IPS-20b (cell line): Measurements from ENCODE around the gene DIPK1A.

Experiments used
- H3K27ac ChIP-seq: one replicate; pipeline ENCODE4 v1.5.1; 2013; ENCODE audit warnings: low read length
- H3K27me3 ChIP-seq: 2 replicates; pipeline ENCODE4 v1.6.1; 2013; ENCODE audit warnings: mild to moderate bottlenecking, low read length, inconsistent platforms; ENCODE audit not compliant: insufficient read depth
- H3K36me3 ChIP-seq: 2 replicates; pipeline ENCODE4 v1.6.1; 2013; ENCODE audit warnings: low read depth, mild to moderate bottlenecking, inconsistent platforms, low read length, moderate library complexity; ENCODE audit not compliant: insufficient read depth
- H3K4me1 ChIP-seq: 2 replicates; pipeline ENCODE4 v1.6.1; 2013; ENCODE audit warnings: mild to moderate bottlenecking, control low read depth, inconsistent platforms, low read length, moderate library complexity; ENCODE audit not compliant: insufficient read depth
- H3K4me3 ChIP-seq: 2 replicates; pipeline ENCODE4 v1.5.1; 2013; ENCODE audit warnings: mild to moderate bottlenecking, low read length, inconsistent platforms
- H3K9ac ChIP-seq: 2 replicates; pipeline ENCODE4 v1.6.1; 2013; ENCODE audit warnings: low read depth, mild to moderate bottlenecking, inconsistent platforms, low read length, moderate library complexity
- H3K9me3 ChIP-seq: 2 replicates; pipeline ENCODE4 v1.6.1; 2013; ENCODE audit warnings: mild to moderate bottlenecking, low read depth, low read length, inconsistent platforms; ENCODE audit not compliant: insufficient read depth

DIPK1A gene

GRCh38 chr1:92826792-92827191, 134.5 kb downstream of the DIPK1A start:
- H3K27me3 ChIP-seq, result no peaks in the 10 kb centered on the region
- no peak overlapping the region for H3K4me3 ChIP-seq
- H3K9ac ChIP-seq, result no peak overlapping the region
- no peaks in the 10 kb centered on the region for H3K9me3 ChIP-seq
- no peak overlapping the region for H3K27ac ChIP-seq
- no peaks in the 10 kb centered on the region for H3K36me3 ChIP-seq
- no peaks in the 10 kb centered on the region; the same call in 1 of the 2 replicates for H3K4me1 ChIP-seq

DNA sequence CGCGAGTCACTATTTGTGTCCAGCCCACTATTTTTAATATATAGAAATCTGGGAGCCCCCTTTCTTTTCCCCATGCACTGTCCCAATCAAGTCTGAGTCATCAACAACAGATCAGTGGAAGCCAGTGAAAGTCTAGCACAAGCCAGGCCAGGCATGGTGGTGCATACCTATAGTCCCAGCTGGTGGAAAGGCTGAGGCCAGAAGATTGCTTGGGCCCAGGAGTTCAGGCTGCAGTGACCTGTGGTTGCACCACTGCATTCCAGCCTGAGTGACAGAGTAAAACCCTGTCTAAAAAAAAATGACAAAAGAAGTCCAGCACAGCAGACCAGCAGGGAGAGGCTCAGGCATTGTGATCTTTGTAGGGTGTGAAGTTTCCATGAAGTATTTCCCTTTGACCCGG, 138.4 kb downstream of the DIPK1A start:
- no peak overlapping the region for H3K4me3 ChIP-seq
- H3K9me3 ChIP-seq, result no peaks in the 10 kb centered on the region

DNA sequence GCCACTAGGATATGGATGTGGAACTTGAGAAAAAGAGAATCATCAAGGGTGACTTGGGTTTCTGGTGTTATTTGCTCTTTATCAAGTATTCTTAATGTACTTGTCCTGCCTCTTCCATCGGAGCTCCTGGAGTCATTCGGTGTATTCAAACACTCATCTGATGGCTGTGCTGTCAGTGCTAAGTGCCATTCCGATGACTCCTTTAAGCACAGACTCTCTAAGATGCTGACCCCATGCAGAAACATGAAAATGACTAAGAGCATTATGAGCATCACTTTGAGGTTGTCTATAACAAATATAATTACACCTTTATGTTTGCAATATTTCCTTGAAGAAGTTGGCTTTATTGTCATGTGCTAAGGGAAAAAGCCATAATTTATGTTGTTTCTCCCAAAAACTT, 140.7 kb downstream of the DIPK1A start:
- Histone ChIP-seq H3K9me3 (no peaks in the 10 kb centered on the region), H3K36me3 (no peaks in the 10 kb centered on the region), H3K4me3 (no peak overlapping the region), H3K27ac (no peak overlapping the region), H3K4me1 (no peaks in the 10 kb centered on the region), H3K9ac (no peak overlapping the region), H3K27me3 (no peaks in the 10 kb centered on the region)

More for the DNA sequence above, 138.4 kb downstream of the DIPK1A start:
- Histone ChIP-seq H3K4me1 (no peaks in the 10 kb centered on the region), H3K9ac (no peak overlapping the region; the same call in 1 of the 2 replicates), H3K27ac (no peak overlapping the region), H3K36me3 (no peaks in the 10 kb centered on the region), H3K27me3 (no peaks in the 10 kb centered on the region)

DNA sequence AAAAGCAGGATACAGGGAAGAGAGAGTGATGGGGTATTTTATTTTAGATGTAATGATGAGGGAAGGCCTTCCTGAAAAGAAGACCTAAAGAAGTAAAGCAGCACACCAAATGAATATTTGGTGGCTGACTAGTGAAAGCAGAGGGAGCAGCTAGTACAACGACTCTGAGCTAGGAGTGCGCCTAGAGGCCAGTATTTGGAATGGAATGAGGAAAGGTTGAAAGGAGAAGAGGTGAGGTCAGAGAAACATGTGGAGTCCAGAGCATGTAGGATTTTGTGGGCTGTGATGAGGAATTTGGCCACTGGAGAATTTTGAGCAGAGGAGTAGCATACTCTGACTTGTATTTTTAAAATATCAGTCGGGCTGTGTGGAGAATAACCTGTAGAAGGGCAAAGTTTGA, 141.2 kb downstream of the DIPK1A start:
- Histone ChIP-seq H3K4me1 (no peaks in the 10 kb centered on the region), H3K27me3 (no peaks in the 10 kb centered on the region), H3K9ac (no peak overlapping the region), H3K9me3 (no peaks in the 10 kb centered on the region), H3K4me3 (no peak overlapping the region), H3K27ac (no peak overlapping the region), H3K36me3 (no peaks in the 10 kb centered on the region)

DNA sequence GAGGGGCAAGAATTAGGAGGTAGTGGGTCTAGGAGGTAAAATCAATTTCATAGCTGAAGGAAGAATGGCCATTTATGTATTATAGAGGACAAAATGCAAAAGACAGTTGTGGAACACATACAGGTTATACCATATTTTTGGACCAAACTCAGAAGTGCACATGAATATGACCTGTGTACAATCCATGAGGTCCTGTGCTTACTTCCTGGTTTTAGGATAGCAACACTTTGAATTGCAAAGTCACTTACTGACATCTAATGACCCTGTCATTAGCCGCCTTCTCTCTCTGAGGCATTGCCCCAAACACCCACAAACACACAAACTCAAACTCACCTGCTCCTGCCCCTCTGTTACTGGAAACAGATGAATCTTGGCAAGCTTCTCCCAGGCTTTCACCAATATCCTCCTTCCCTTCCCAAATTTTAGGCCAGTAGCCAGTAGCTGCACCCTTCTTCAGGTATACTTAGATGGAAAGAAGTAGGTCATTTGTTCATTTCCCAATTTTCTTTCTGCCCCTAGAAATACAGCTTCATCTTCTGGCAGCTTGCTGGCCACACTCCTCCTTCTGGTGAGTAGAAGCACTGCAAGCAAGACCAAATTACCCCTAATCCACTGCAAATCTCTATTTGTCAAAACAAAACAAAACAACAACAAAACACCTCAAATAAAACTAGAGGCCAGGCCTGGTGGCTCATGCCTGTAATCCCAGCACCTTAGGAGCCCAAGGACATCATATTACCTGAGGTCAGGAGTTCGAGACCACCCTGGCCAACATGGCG, 143.1 kb downstream of the DIPK1A start:
- Histone ChIP-seq H3K27ac (no peak overlapping the region), H3K9ac (no peak overlapping the region), H3K4me3 (no peak overlapping the region), H3K27me3 (no peaks in the 10 kb centered on the region), H3K9me3 (no peaks in the 10 kb centered on the region), H3K4me1 (no peaks in the 10 kb centered on the region), H3K36me3 (no peaks in the 10 kb centered on the region)

DNA sequence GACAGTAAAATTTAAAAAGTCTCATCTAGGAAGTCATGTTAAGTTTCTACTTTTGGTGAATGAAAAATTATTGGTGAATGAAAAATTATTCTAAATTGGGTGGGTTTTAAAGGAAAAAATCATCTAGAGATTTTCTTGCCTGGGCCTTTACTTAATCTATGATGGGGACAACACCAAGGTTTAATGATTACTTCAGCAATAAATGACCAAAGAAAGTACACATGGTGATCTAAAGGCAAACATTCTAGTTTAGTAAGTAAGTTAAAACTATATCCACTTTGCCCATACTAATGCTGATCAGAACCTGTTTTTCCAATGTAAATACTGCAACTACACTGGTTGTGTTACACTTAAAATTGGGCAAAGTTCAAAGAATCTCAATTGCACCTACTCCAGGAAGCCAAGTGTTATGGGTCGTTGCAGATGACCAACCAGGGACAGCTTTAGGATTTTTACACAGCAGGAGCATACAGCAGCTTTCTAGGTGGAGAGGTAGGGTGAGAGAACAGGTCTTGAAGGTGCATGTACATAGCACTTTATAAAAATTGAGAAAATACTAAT, 144.0 kb downstream of the DIPK1A start:
- no peak overlapping the region for H3K4me3 ChIP-seq
- H3K27me3 ChIP-seq, result no peaks in the 10 kb centered on the region
- no peaks in the 10 kb centered on the region for H3K9me3 ChIP-seq
- H3K27ac ChIP-seq, result no peak overlapping the region
- no peaks in the 10 kb centered on the region for H3K36me3 ChIP-seq
- H3K9ac ChIP-seq, result no peak overlapping the region
- no peaks in the 10 kb centered on the region for H3K4me1 ChIP-seq

DNA sequence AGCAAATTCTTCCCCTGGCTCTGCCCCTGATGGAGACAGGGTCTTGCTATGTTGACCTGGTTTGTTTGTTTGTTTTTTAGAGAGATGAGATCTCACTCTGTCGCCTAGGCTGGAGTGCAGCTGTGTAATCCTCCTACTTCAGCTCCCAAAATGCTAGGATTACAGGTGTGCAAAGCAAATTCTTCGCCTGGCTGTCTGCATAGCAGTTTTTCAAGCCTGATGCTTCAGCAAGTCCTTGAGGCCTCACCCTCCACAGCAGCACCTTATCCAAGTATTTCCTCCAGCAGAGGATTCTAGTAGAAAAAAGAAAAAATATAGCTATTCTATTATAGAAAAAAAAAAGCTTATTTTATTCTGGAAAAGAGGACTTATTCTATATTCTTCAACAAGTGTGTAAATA, 144.5 kb downstream of the DIPK1A start:
- no peaks in the 10 kb centered on the region for H3K27me3 ChIP-seq
- H3K9me3 ChIP-seq, result no peaks in the 10 kb centered on the region
- no peaks in the 10 kb centered on the region for H3K36me3 ChIP-seq
- no peak overlapping the region for H3K9ac ChIP-seq
- no peaks in the 10 kb centered on the region for H3K4me1 ChIP-seq
- H3K4me3 ChIP-seq, result no peak overlapping the region
- no peak overlapping the region for H3K27ac ChIP-seq

DNA sequence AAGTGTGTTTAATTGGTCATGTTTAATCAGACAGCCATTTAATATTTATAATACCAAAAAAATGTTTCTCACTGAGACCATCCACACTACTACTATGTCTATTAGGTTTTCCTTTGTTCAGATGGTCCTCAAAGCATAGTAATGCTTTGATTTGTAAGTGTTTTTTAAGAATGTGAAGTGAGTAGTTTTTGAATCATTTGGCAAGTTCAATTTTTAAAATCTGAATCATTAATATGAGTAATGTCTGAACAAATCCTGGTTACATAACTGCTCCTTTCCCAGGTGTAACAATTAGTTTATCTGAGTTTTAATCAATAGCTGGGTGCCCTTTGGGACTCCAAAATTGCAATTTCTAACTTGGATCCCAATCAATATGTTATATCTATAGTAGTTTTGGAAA, 152.9 kb downstream of the DIPK1A start:
- Histone ChIP-seq H3K36me3 (no peaks in the 10 kb centered on the region), H3K4me1 (no peaks in the 10 kb centered on the region), H3K9me3 (no peaks in the 10 kb centered on the region), H3K4me3 (no peak overlapping the region), H3K27me3 (no peaks in the 10 kb centered on the region), H3K27ac (no peak overlapping the region), H3K9ac (no peak overlapping the region)

DNA sequence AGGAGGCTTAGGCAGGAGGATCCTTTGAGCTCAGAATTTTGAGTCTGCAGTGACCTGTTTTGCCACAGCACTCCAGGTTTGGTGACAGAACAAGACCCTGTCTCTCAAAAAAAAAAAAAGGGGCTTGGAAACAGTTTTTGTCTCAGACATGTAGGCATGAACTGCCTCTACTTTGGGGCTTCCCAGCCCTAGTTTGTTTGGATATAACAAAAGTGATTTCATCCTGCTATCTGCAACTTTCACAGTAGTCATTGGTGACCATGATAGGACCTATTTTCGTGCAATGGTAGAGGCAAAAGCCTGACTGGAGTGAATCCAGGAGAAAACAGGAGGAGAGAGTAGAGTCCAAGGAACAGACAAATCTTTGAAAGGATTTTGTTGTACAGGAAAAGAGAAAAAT, 156.0 kb downstream of the DIPK1A start:
- Histone ChIP-seq H3K27ac (no peak overlapping the region), H3K27me3 (no peaks in the 10 kb centered on the region), H3K9me3 (no peaks in the 10 kb centered on the region), H3K4me1 (no peaks in the 10 kb centered on the region), H3K36me3 (no peaks in the 10 kb centered on the region), H3K9ac (no peak overlapping the region), H3K4me3 (no peak overlapping the region)

DNA sequence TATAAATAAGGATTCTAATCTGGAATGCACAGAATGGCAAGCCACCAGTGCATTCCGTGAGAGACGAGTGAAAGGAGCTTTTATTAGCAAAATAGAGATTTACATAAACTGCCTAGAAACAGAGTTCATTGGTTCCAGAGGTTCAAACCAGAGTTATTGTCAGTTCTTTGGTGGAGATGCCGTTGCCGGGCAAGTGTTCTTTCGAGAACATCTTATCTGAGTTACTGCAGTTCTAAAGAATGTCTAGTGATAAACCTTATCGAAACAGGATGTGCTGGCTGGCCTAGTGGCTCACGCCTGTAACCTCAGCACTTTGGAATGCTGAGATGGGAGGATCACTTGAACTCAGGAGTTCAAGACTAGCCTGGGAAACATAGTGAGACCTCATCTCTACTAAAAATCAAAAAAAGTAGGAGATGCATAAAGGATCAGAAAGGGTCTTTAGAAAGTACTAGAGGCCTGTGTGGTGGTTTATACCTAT, 156.5 kb downstream of the DIPK1A start:
- Histone ChIP-seq H3K9me3 (no peaks in the 10 kb centered on the region), H3K36me3 (no peaks in the 10 kb centered on the region), H3K9ac (no peak overlapping the region), H3K4me3 (no peak overlapping the region), H3K27me3 (no peaks in the 10 kb centered on the region), H3K27ac (no peak overlapping the region), H3K4me1 (no peaks in the 10 kb centered on the region)

GRCh38 chr1:92803140-92803887, 157.9 kb downstream of the DIPK1A start:
- H3K27me3 ChIP-seq, result no peaks in the 10 kb centered on the region
- no peaks in the 10 kb centered on the region for H3K9me3 ChIP-seq
- H3K4me3 ChIP-seq, result no peak overlapping the region
- no peaks in the 10 kb centered on the region for H3K4me1 ChIP-seq
- H3K27ac ChIP-seq, result no peak overlapping the region
- no peak overlapping the region for H3K9ac ChIP-seq
- no peaks in the 10 kb centered on the region for H3K36me3 ChIP-seq

DNA sequence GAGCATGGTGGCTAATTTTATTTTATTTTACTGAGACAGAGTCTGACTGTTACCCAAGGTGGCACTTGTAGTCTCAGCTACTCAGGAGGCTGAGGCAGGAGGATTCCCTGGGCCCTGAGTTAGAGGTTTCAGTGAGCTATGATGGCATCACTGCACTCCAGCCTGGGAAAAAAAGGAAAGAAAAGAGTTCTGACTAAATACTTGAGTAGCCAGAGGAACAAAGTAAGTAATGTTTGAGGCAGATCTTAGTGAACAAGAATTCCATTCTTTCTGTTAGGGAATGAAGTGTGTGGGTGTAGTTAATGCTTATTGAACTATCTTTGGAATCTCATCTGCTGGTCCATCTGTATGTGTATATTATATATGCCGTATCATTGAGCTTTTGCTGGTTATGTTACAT, 163.3 kb downstream of the DIPK1A start:
- no peaks in the 10 kb centered on the region for H3K9me3 ChIP-seq
- H3K9ac ChIP-seq, result no peak overlapping the region
- peaks cover 1% of the 10 kb centered on the region; the same call in 1 of the 2 replicates for H3K4me1 ChIP-seq
- H3K27ac ChIP-seq, result no peak overlapping the region
- no peaks in the 10 kb centered on the region for H3K36me3 ChIP-seq
- no peak overlapping the region for H3K4me3 ChIP-seq
- no peaks in the 10 kb centered on the region for H3K27me3 ChIP-seq
